ENCODE results near the gene ZNF41. TPM values are rescaled to one million over a fixed set of nuclear protein-coding genes. Genes with fewer than 3 reads are reported as not detected.
"Not testable (repeated sequence)": the region's sequence is repeated elsewhere in the genome, so short reads cannot be mapped to it uniquely, and the experiment has no call there.

ZNF41 gene
- 5.2 TPM for polyA plus RNA-seq (2012; ENCODE audit: insufficient read depth, insufficient read length)

- H3K4me3 ChIP-seq (ENCODE audit: low read length), result peak within 1 kb of the TSS; percentile 58
- peak; percentile 84 for DNase-seq (ENCODE audit: low read depth, low spot score)
Observed at GRCh38 chrX:47482512-47483305, at the start of gene ZNF41. Gene ZNF41 (minus strand): TSS chrX:47483222. CDS start chrX:47467481, 15,741 bp downstream.

GRCh38 chrX:47530049-47530448 is 47.0 kb upstream of the ZNF41 start:
- DNase-seq (ENCODE audit: low read depth, low spot score), result no peak
- no peak overlapping the region for H3K4me3 ChIP-seq (ENCODE audit: low read length)

GRCh38 chrX:47529548-47529947 is 46.5 kb upstream of the ZNF41 start:
- DNase-seq (ENCODE audit: low read depth, low spot score), result no peak

GRCh38 chrX:47523713-47524166 is 40.7 kb upstream of the ZNF41 start:
- DNase-seq (ENCODE audit: low read depth, low spot score), result no peak
- H3K4me3 ChIP-seq (ENCODE audit: low read length), result peak overlapping the region; percentile 42

More at GRCh38 chrX:47529548-47529947, 46.5 kb upstream of the ZNF41 start:
- no peak overlapping the region for H3K4me3 ChIP-seq (ENCODE audit: low read length)

GRCh38 chrX:47523297-47523696 is 40.3 kb upstream of the ZNF41 start:
- DNase-seq (ENCODE audit: low read depth, low spot score), result peak; percentile 29
- peak overlapping the region; percentile 42 for H3K4me3 ChIP-seq (ENCODE audit: low read length)

GRCh38 chrX:47518144-47518543 is 35.1 kb upstream of the ZNF41 start:
- DNase-seq (ENCODE audit: low read depth, low spot score), result no peak
- no peak overlapping the region for H3K4me3 ChIP-seq (ENCODE audit: low read length)

- no peak overlapping the region for H3K4me3 ChIP-seq (ENCODE audit: low read length)
- no peak for DNase-seq (ENCODE audit: low read depth, low spot score)
Observed at GRCh38 chrX:47515941-47516665, 33.1 kb upstream of the ZNF41 start.

- DNase-seq (ENCODE audit: low read depth, low spot score), result no peak
- no peak overlapping the region for H3K4me3 ChIP-seq (ENCODE audit: low read length)
Observed at GRCh38 chrX:47514533-47515235, 31.7 kb upstream of the ZNF41 start.

GRCh38 chrX:47513034-47513965 is 30.3 kb upstream of the ZNF41 start:
- H3K4me3 ChIP-seq (ENCODE audit: low read length), result peak overlapping the region; percentile 61
- DNase-seq (ENCODE audit: low read depth, low spot score), result not testable (repeated sequence)

GRCh38 chrX:47512383-47512782 is 29.4 kb upstream of the ZNF41 start:
- DNase-seq (ENCODE audit: low read depth, low spot score); H3K4me3 ChIP-seq (ENCODE audit: low read length): not testable (repeated sequence)

GRCh38 chrX:47507153-47507867 is 24.3 kb upstream of the ZNF41 start:
- no peak overlapping the region for H3K4me3 ChIP-seq (ENCODE audit: low read length)
- no peak for DNase-seq (ENCODE audit: low read depth, low spot score)

GRCh38 chrX:47503151-47503550 is 20.1 kb upstream of the ZNF41 start:
- DNase-seq (ENCODE audit: low read depth, low spot score), result no peak
- no peak overlapping the region for H3K4me3 ChIP-seq (ENCODE audit: low read length)

GRCh38 chrX:47502316-47503125 is 19.5 kb upstream of the ZNF41 start:
- no peak overlapping the region for H3K4me3 ChIP-seq (ENCODE audit: low read length)
- DNase-seq (ENCODE audit: low read depth, low spot score), result no peak

GRCh38 chrX:47501226-47502074 is 18.4 kb upstream of the ZNF41 start:
- H3K4me3 ChIP-seq (ENCODE audit: low read length), result no peak overlapping the region
- no peak for DNase-seq (ENCODE audit: low read depth, low spot score)

- no peak overlapping the region for H3K4me3 ChIP-seq (ENCODE audit: low read length)
- DNase-seq (ENCODE audit: low read depth, low spot score), result no peak
Observed at GRCh38 chrX:47500554-47500953, 17.5 kb upstream of the ZNF41 start.

- no peak for DNase-seq (ENCODE audit: low read depth, low spot score)
- no peak overlapping the region for H3K4me3 ChIP-seq (ENCODE audit: low read length)
Observed at GRCh38 chrX:47499293-47499692, 16.3 kb upstream of the ZNF41 start.

Measured in Jurkat, Clone E6-1 (cell line).